GM12878 (cell line): ENCODE data around the gene FURIN. TPM values are rescaled to one million over a fixed set of nuclear protein-coding genes. Genes with fewer than 3 reads are reported as not detected.
A peak's percentile ranks its signal among the peaks of the same experiment; 100 is the strongest.

Source experiments
- ATAC-seq: fragments of 200-7000 bp; cut with Tn5 transposase; 3 replicates; pipeline ENCODE4 v1.9.1; 2020; ENCODE audit warnings: mild to moderate bottlenecking, moderate library complexity
- BruUV-seq: library from RNA; stranded (reverse); fragments of 400-500 nt; replicated peaks from 2 replicates; lab custom pipeline; 2021; lab: Mats Ljungman, UMichigan
- CTCF ChIA-PET: fragments of 300-600 bp; sonication (Branson Sonifier 250); formaldehyde crosslinking; extraction: SDS; loops from one replicate; lab custom pipeline; 2021; ENCODE audit warnings: inconsistent platforms; lab: Yijun Ruan, JAX
- POLR2A ChIA-PET: fragments of 350-600 bp; formaldehyde crosslinking; extraction: SDS; loops from one replicate; lab custom pipeline; 2021; ENCODE audit warnings: inconsistent platforms; lab: Charles Lee
- RAD21 ChIA-PET: fragments of 300-600 bp; sonication (Branson Sonifier 250); formaldehyde crosslinking; loops from one replicate; lab custom pipeline; 2023; ENCODE audit warnings: antibody characterized with exemption; ENCODE audit not compliant: unreplicated experiment; lab: Charles Lee
- SMC1A ChIA-PET: fragments of 300-600 bp; sonication (Branson Sonifier 250); formaldehyde crosslinking; loops from one replicate; lab custom pipeline; 2023; ENCODE audit not compliant: unreplicated experiment, uncharacterized antibody; lab: Charles Lee
- DNase-seq: peaks from one replicate; pipeline ENCODE4 v3.0.0-alpha.2; 2011; ENCODE audit warnings: low read depth, low spot score
- FAIRE-seq: peaks from 3 replicates; lab custom pipeline; 2011; peaks lifted over from hg19 to GRCh38; lab: Jason Lieb, UNC
- H2AFZ ChIP-seq: 2 replicates; pipeline ENCODE4 v1.6.0; 2011; ENCODE audit warnings: low read depth, low read length, control low read depth; ENCODE audit not compliant: control insufficient read depth
- H3K27ac ChIP-seq: 2 replicates; pipeline ENCODE4 v1.5.1; 2011; ENCODE audit warnings: control low read depth; ENCODE audit not compliant: control insufficient read depth, insufficient read depth
- H3K27me3 ChIP-seq, 2 experiments: replicated peaks in 1 of 2; 2 replicates each; pipeline versions ENCODE4 v1.6.0 to v1.6.1; 2011; ENCODE audit warnings: low read length in 1 of 2; ENCODE audit not compliant: control insufficient read depth in 2 of 2, insufficient read depth in 2 of 2
- H3K36me3 ChIP-seq, 2 experiments: 2 replicates each; pipeline ENCODE4 v1.5.1; 2011; ENCODE audit warnings: low read length in 1 of 2; ENCODE audit not compliant: control insufficient read depth in 2 of 2, insufficient read depth in 2 of 2
- H3K4me1 ChIP-seq: 2 replicates; pipeline ENCODE4 v1.6.1; 2011; ENCODE audit warnings: mild to moderate bottlenecking, low read length, moderate library complexity, mixed read lengths; ENCODE audit not compliant: control insufficient read depth, insufficient read depth
- H3K4me2 ChIP-seq: 2 replicates; pipeline ENCODE4 v1.6.0; 2011; ENCODE audit warnings: control low read depth; ENCODE audit not compliant: control insufficient read depth, insufficient read depth
- H3K4me3 ChIP-seq: fragments of 200-600 bp; sonication (generic); 2 replicates; pipeline ENCODE4 v1.5.1; 2016
- H3K79me2 ChIP-seq: 2 replicates; pipeline ENCODE4 v1.6.0; 2011; ENCODE audit warnings: low read length; ENCODE audit not compliant: control insufficient read depth, insufficient read depth
- H3K9ac ChIP-seq: 2 replicates; pipeline ENCODE4 v1.8.0; 2011; ENCODE audit warnings: low read length, control low read depth, mixed read lengths; ENCODE audit not compliant: control insufficient read depth, insufficient read depth
- H3K9me3 ChIP-seq: replicated peaks from 3 replicates; pipeline ENCODE4 v1.5.1; 2011; ENCODE audit warnings: mild to moderate bottlenecking, low read length; ENCODE audit not compliant: control insufficient read depth, insufficient read depth
- H4K20me1 ChIP-seq: 2 replicates; pipeline ENCODE4 v1.6.0; 2011; ENCODE audit not compliant: control insufficient read depth, insufficient read depth
- BHLHE40 ChIP-seq, 2 experiments: fragments of 450-650 bp in 1 of 2; IDR thresholded peaks; 2 replicates each; pipeline ENCODE4 v1.6.1; 2011 to 2017; ENCODE audit warnings: low read depth in 2 of 2, borderline replicate concordance in 1 of 2, improper control_type of control experiment in 1 of 2, low read length in 1 of 2, mild to moderate bottlenecking in 1 of 2
- CREB1 ChIP-seq: IDR thresholded peaks from 2 replicates; pipeline ENCODE4 v1.6.1; 2012; ENCODE audit warnings: low read depth, mild to moderate bottlenecking, inconsistent platforms
- E2F4 ChIP-seq: IDR thresholded peaks from 2 replicates; pipeline ENCODE4 v1.6.1; 2012; ENCODE audit warnings: low read depth, low read length, improper control_type of control experiment
- IRF4 ChIP-seq: IDR thresholded peaks from 2 replicates; pipeline ENCODE4 v1.6.1; 2011; ENCODE audit warnings: low read depth, low read length
- JUND ChIP-seq: IDR thresholded peaks from 2 replicates; pipeline ENCODE4 v1.6.1; 2012; ENCODE audit warnings: low read depth, mild to moderate bottlenecking, low read length, improper control_type of control experiment, moderate library complexity
- MEF2B ChIP-seq: fragments of 450-650 bp; IDR thresholded peaks from 2 replicates; pipeline ENCODE4 v1.6.1; 2018; ENCODE audit warnings: mild to moderate bottlenecking, moderate library complexity; ENCODE audit not compliant: partially characterized antibody, poor library complexity, severe bottlenecking
- MLLT1 ChIP-seq: fragments of 450-650 bp; IDR thresholded peaks from 2 replicates; pipeline ENCODE4 v1.6.1; 2016; ENCODE audit warnings: mild to moderate bottlenecking
- NFXL1 ChIP-seq: fragments of 450-650 bp; IDR thresholded peaks from 2 replicates; pipeline ENCODE4 v1.6.1; 2017; ENCODE audit warnings: antibody characterized with exemption, mild to moderate bottlenecking, borderline replicate concordance
- POU2F2 ChIP-seq: IDR thresholded peaks from 3 replicates; pipeline ENCODE4 v1.6.1; 2011; ENCODE audit warnings: low read depth, mild to moderate bottlenecking, low read length, borderline replicate concordance
- RUNX3 ChIP-seq: IDR thresholded peaks from 2 replicates; pipeline ENCODE4 v1.6.1; 2012; ENCODE audit warnings: low read length, inconsistent platforms
- SMAD5 ChIP-seq: IDR thresholded peaks from 2 replicates; pipeline ENCODE4 v1.6.1; 2016; ENCODE audit warnings: antibody characterized with exemption, low read depth
- SREBF2 ChIP-seq: IDR thresholded peaks from 2 replicates; pipeline ENCODE4 v1.6.1; 2012; ENCODE audit warnings: mild to moderate bottlenecking, low read length
- ZNF687 ChIP-seq: fragments of 450-650 bp; IDR thresholded peaks from 2 replicates; pipeline ENCODE4 v1.6.1; 2017; ENCODE audit warnings: mild to moderate bottlenecking, moderate library complexity
- in situ Hi-C: fragments of 300-500 bp; cut with MboI; formaldehyde crosslinking; loops from 9 replicates; pipeline ENCODE4 v1.14.3; 2018; ENCODE audit warnings: mixed read lengths
- intact Hi-C: fragments of 100-400 bp; cut with micrococcal nuclease; formaldehyde crosslinking; loops from one replicate; pipeline ENCODE4 v1.14.2; 2022; ENCODE audit not compliant: unreplicated experiment
- polyA plus RNA-seq, 11 experiments: library from polyadenylated mRNA; depleted of rRNA in 4 of 11; unstranded in 6 of 11; stranded (reverse) in 5 of 11; fragments of >200 nt; fragmentation: Nextera tagmentation in 4 of 11; fragmentation: Illumina TruSeq in 1 of 11; extraction: Ambion mirVana in 4 of 11; extraction: Trizol in 1 of 11; gene quantifications; 1 replicate in 1 of 11; 2 replicates in 10 of 11; pipeline versions ENCODE4 v1.2.1 to v1.2.3, GENCODE V29; 2011 to 2016; ENCODE audit warnings: inconsistent platforms in 2 of 11, missing spikeins in 2 of 11, low read depth in 1 of 11
- total RNA-seq, 4 experiments: library from RNA; depleted of rRNA in 3 of 4; stranded (reverse); fragments of >200 nt in 3 of 4; fragmentation: Illumina TruSeq in 1 of 4; extraction: Trizol in 1 of 4; gene quantifications; 2 replicates each; pipeline versions ENCODE4 v1.2.1 to v1.2.3, GENCODE V29; 2013 to 2021

The FURIN gene
- total and polyA plus RNA-seq, 10 of the 15 experiments (the other 5 are each of a cell fraction or from before 2014, with no cell fraction given): 0.47 to 39.9 (median 8.0) TPM

GRCh38 chr15:90869140-90869541 lies 753 bp downstream of the FURIN start:
- Histone ChIP-seq H3K9me3 (no peaks in the 10 kb centered on the region), H2AFZ (no peak overlapping the region), H3K79me2 (peaks cover 29% of the 10 kb centered on the region), H4K20me1 (peaks cover 4% of the 10 kb centered on the region; the same call in 1 of the 2 replicates), H3K4me3 (no peak overlapping the region), H3K4me1 (peaks cover 28% of the 10 kb centered on the region), H3K27ac (no peak overlapping the region), H3K36me3 (no peaks in the 10 kb centered on the region), H3K4me2 (peak overlapping the region; percentile 86), H3K9ac (peak overlapping the region; percentile 27; the same call in 1 of the 2 replicates), H3K27me3 (no peaks in the 10 kb centered on the region)
- ChIA-PET POLR2A (interaction anchor here (0.5 to 1.9 kb wide), 4 partner anchors 30 to 152 kb away, joined by 3 to 4 read pairs (median 3); partner anchors contain the start of genes BLM and MAN2A2), CTCF (interaction anchor here (2.7 kb wide), 1 partner anchor 17 kb away, joined by 9 read pairs; no protein-coding TSS in a partner anchor), RAD21 (interaction anchor here (0.6 kb wide), 1 partner anchor 14 kb away, joined by 3 read pairs; no protein-coding TSS in a partner anchor), SMC1A (interaction anchor here (1.4 kb wide), 1 partner anchor 14 kb away, joined by 3 read pairs; no protein-coding TSS in a partner anchor)
- in situ Hi-C loops (no loop called here), intact Hi-C loops (no loop called here)
- no TSS peak for BruUV-seq
- peak; percentile 10 to 23; a peak in 1 of 4 replicates for TF ChIP-seq BHLHE40 (IDR thresholded peaks at IDR 0.05; ENCODE audit: borderline replicate concordance in 1 of 2, low read depth in 2 of 2, low read length in 1 of 2)
- TF ChIP-seq MEF2B: no peak
- TF ChIP-seq SREBF2: no peak
- peak; percentile 48; the same call in 1 of the 2 replicates for TF ChIP-seq ZNF687
- no peak for TF ChIP-seq E2F4
- TF ChIP-seq SMAD5: no peak
- TF ChIP-seq JUND: no peak
- TF ChIP-seq IRF4: no peak
- 0 out of 2 replicates have a peak, but pooled peaks have one; percentile 12 for TF ChIP-seq CREB1
- TF ChIP-seq RUNX3: peak; percentile 38; the same call in 1 of the 2 replicates
- TF ChIP-seq POU2F2: no peak
- no peak for TF ChIP-seq NFXL1
- TF ChIP-seq MLLT1: no peak
- no peak for ATAC-seq
- peak; percentile 44 for FAIRE-seq
- DNase-seq: no peak
